HG03469 (cell line): ENCODE results near the gene FNDC3B.

Source experiments
- ATAC-seq: cut with Tn5 transposase; IDR thresholded peaks from one replicate; pipeline ENCODE4 v1.9.1; 2021; ENCODE audit warnings: mild to moderate bottlenecking, moderate library complexity, moderate number of reproducible peaks; ENCODE audit not compliant: unreplicated experiment

Gene FNDC3B

GRCh38 chr3:172182797-172183196 lies 143.4 kb downstream of the FNDC3B start:
- ATAC-seq, result no peak

- no peak for ATAC-seq
These were observed 144.9 kb downstream of the FNDC3B start for GRCh38 chr3:172184106-172184822.

- no peak for ATAC-seq
These were observed 146.5 kb downstream of the FNDC3B start for GRCh38 chr3:172185907-172186306.

- ATAC-seq, result no peak
These were observed 147.2 kb downstream of the FNDC3B start for GRCh38 chr3:172186607-172187006.

GRCh38 chr3:172187511-172187910 lies 148.1 kb downstream of the FNDC3B start:
- no peak for ATAC-seq

GRCh38 chr3:172188511-172188910 lies 149.1 kb downstream of the FNDC3B start:
- ATAC-seq, result no peak

- ATAC-seq, result no peak
These were observed 149.8 kb downstream of the FNDC3B start for GRCh38 chr3:172189213-172189612.

- ATAC-seq, result no peak
These were observed 150.7 kb downstream of the FNDC3B start for GRCh38 chr3:172189987-172190603.

- ATAC-seq, result no peak
These were observed 151.6 kb downstream of the FNDC3B start for GRCh38 chr3:172190980-172191379.

- ATAC-seq, result no peak
These were observed 152.3 kb downstream of the FNDC3B start for GRCh38 chr3:172191629-172192028.

GRCh38 chr3:172192830-172193415 lies 153.5 kb downstream of the FNDC3B start:
- ATAC-seq, result no peak

- ATAC-seq, result no peak
These were observed 154.1 kb downstream of the FNDC3B start for GRCh38 chr3:172193436-172193835.

GRCh38 chr3:172194702-172195406 lies 155.5 kb downstream of the FNDC3B start:
- ATAC-seq, result no peak

- ATAC-seq, result no peak
These were observed 156.0 kb downstream of the FNDC3B start for GRCh38 chr3:172195407-172195754.

GRCh38 chr3:172197344-172197743 lies 158.0 kb downstream of the FNDC3B start:
- ATAC-seq, result no peak

- ATAC-seq, result no peak
These were observed 159.1 kb downstream of the FNDC3B start for GRCh38 chr3:172198428-172198827.

GRCh38 chr3:172199850-172200369 lies 160.5 kb downstream of the FNDC3B start:
- ATAC-seq, result no peak

- no peak for ATAC-seq
These were observed 161.9 kb downstream of the FNDC3B start for GRCh38 chr3:172201136-172201869.

GRCh38 chr3:172201870-172202236 lies 162.5 kb downstream of the FNDC3B start:
- no peak for ATAC-seq

GRCh38 chr3:172202797-172203196 lies 163.4 kb downstream of the FNDC3B start:
- no peak for ATAC-seq
